Fibroblast of mammary gland (primary cell): Measurements from ENCODE around the gene RANBP6.

Source experiments
- DNase-seq: peaks from one replicate; pipeline ENCODE4 v3.0.0-alpha.2; 2010; ENCODE audit warnings: low read depth
- H3K4me3 ChIP-seq: 2 replicates; pipeline ENCODE4 v1.5.1; 2011; ENCODE audit warnings: low read depth, mild to moderate bottlenecking, low read length, moderate library complexity; ENCODE audit not compliant: control insufficient read depth
- CTCF ChIP-seq: conservative IDR thresholded peaks from 2 replicates; pipeline ENCODE4 v1.5.1; 2011; ENCODE audit warnings: low read depth, low read length, inconsistent platforms; ENCODE audit not compliant: control insufficient read depth, insufficient read depth

RANBP6 gene

GRCh38 chr9:5983042-5983441 lies 32.4 kb downstream of the RANBP6 start:
- no peak for TF ChIP-seq CTCF
- DNase-seq: no peak
- H3K4me3 ChIP-seq: no peak overlapping the region

GRCh38 chr9:5982317-5982716 lies 33.1 kb downstream of the RANBP6 start:
- no peak for TF ChIP-seq CTCF
- H3K4me3 ChIP-seq: no peak overlapping the region
- no peak for DNase-seq

- no peak for DNase-seq
Measured at GRCh38 chr9:5978523-5978922, 36.9 kb downstream of the RANBP6 start.

GRCh38 chr9:5976674-5977397 lies 38.6 kb downstream of the RANBP6 start:
- DNase-seq: peak; percentile 13
- no peak overlapping the region for H3K4me3 ChIP-seq
- TF ChIP-seq CTCF: no peak

More at GRCh38 chr9:5978523-5978922, 36.9 kb downstream of the RANBP6 start:
- TF ChIP-seq CTCF: no peak
- H3K4me3 ChIP-seq: no peak overlapping the region

GRCh38 chr9:5971740-5972139 lies 43.7 kb downstream of the RANBP6 start:
- DNase-seq: peak; percentile 52

More at GRCh38 chr9:5971740-5972139, 43.7 kb downstream of the RANBP6 start:
- no peak overlapping the region for H3K4me3 ChIP-seq
- TF ChIP-seq CTCF: no peak
